OCI-LY3 (cell line): ENCODE measurements around the gene NOP14.

Experiments used
- H2AFZ ChIP-seq: fragments of 200-600, 300-600 bp; shearing (Covaris generic); 2 replicates; pipeline ENCODE4 v1.6.0; 2014; ENCODE audit warnings: antibody characterized with exemption, low read depth, low read length
- H3K27ac ChIP-seq: fragments of 200-600, 300-600 bp; sonication (generic); 2 replicates; pipeline ENCODE4 v1.5.1; 2014; ENCODE audit warnings: mild to moderate bottlenecking, low read length, moderate library complexity, mixed read lengths
- H3K27me3 ChIP-seq: fragments of 200-600, 300-600 bp; sonication (generic); 2 replicates; pipeline ENCODE4 v1.6.1; 2014; ENCODE audit warnings: low read depth, low read length, mixed read lengths
- H3K36me3 ChIP-seq: fragments of 200-600, 300-600 bp; sonication (generic); replicated peaks from 2 replicates; pipeline ENCODE3; 2014; ENCODE audit warnings: low read depth, low read length, mixed read lengths
- H3K4me1 ChIP-seq: fragments of 300-600, 200-600 bp; sonication (generic); 2 replicates; pipeline ENCODE4 v1.6.1; 2014; ENCODE audit warnings: low read length, mixed read lengths
- H3K4me2 ChIP-seq: fragments of 200-600, 300-600 bp; sonication (generic); 2 replicates; pipeline ENCODE4 v1.6.1; 2014; ENCODE audit warnings: low read length, mixed read lengths
- H3K4me3 ChIP-seq: fragments of 300-600, 200-600 bp; sonication (generic); 2 replicates; pipeline ENCODE4 v1.5.1; 2014; ENCODE audit warnings: antibody characterized with exemption, mild to moderate bottlenecking, low read length, moderate library complexity
- H3K79me2 ChIP-seq: fragments of 300-600, 200-600 bp; shearing (Covaris generic); 2 replicates; pipeline ENCODE4 v1.6.1; 2014; ENCODE audit warnings: mild to moderate bottlenecking, low read length, mixed read lengths
- H3K9ac ChIP-seq: fragments of 300-600, 200-600 bp; shearing (Covaris generic); 2 replicates; pipeline ENCODE4 v1.6.0; 2014; ENCODE audit warnings: mild to moderate bottlenecking, low read length, moderate library complexity
- H3K9me3 ChIP-seq: fragments of 200-600, 300-600 bp; shearing (Covaris generic); 2 replicates; pipeline ENCODE4 v1.6.1; 2014; ENCODE audit warnings: low read length, mixed read lengths; ENCODE audit not compliant: insufficient read depth
- H4K20me1 ChIP-seq: fragments of 200-600, 300-600 bp; sonication (generic); 2 replicates; pipeline ENCODE4 v1.6.1; 2016; ENCODE audit warnings: low read length, mixed read lengths; ENCODE audit not compliant: insufficient read depth
- EZH2phosphoT487 ChIP-seq: fragments of 200-600 bp; shearing (Covaris generic); IDR thresholded peaks from 2 replicates; pipeline ENCODE4 v1.6.1; 2018; ENCODE audit warnings: antibody characterized with exemption, mixed run types, low read depth
- TF ChIP-seq, protein P1 (sequence below): fragments of 200-600, 300-600 bp; sonication (generic); IDR thresholded peaks from 2 replicates; pipeline ENCODE4 v1.5.1; 2014; ENCODE audit warnings: antibody characterized with exemption, low read length, low read depth

NOP14 gene

GRCh38 chr4:2928242-2929176, 34.7 kb downstream of the NOP14 start:
- H2AFZ ChIP-seq, result no peak overlapping the region
- H3K4me3 ChIP-seq, result no peak overlapping the region
- no peak overlapping the region for H3K4me2 ChIP-seq
- H3K9ac ChIP-seq, result no peak overlapping the region
- H3K27me3 ChIP-seq, result no peaks in the 10 kb centered on the region
- TF ChIP-seq, protein P1, sequence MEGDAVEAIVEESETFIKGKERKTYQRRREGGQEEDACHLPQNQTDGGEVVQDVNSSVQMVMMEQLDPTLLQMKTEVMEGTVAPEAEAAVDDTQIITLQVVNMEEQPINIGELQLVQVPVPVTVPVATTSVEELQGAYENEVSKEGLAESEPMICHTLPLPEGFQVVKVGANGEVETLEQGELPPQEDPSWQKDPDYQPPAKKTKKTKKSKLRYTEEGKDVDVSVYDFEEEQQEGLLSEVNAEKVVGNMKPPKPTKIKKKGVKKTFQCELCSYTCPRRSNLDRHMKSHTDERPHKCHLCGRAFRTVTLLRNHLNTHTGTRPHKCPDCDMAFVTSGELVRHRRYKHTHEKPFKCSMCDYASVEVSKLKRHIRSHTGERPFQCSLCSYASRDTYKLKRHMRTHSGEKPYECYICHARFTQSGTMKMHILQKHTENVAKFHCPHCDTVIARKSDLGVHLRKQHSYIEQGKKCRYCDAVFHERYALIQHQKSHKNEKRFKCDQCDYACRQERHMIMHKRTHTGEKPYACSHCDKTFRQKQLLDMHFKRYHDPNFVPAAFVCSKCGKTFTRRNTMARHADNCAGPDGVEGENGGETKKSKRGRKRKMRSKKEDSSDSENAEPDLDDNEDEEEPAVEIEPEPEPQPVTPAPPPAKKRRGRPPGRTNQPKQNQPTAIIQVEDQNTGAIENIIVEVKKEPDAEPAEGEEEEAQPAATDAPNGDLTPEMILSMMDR, result no peak
- TF ChIP-seq EZH2phosphoT487, result no peak
- H3K36me3 ChIP-seq, result peaks cover 24% of the 10 kb centered on the region
- no peak overlapping the region for H3K27ac ChIP-seq
- no peaks in the 10 kb centered on the region for H3K79me2 ChIP-seq
- H4K20me1 ChIP-seq, result no peaks in the 10 kb centered on the region
- H3K4me1 ChIP-seq, result peaks cover 25% of the 10 kb centered on the region
- H3K9me3 ChIP-seq, result no peaks in the 10 kb centered on the region

GRCh38 chr4:2927696-2928075, 35.5 kb downstream of the NOP14 start:
- Histone ChIP-seq H3K4me2 (no peak overlapping the region), H3K9me3 (no peaks in the 10 kb centered on the region), H3K9ac (no peak overlapping the region), H3K36me3 (peaks cover 24% of the 10 kb centered on the region), H3K27me3 (no peaks in the 10 kb centered on the region), H3K4me3 (no peak overlapping the region), H3K79me2 (no peaks in the 10 kb centered on the region), H2AFZ (no peak overlapping the region), H3K27ac (no peak overlapping the region), H3K4me1 (peaks cover 17% of the 10 kb centered on the region), H4K20me1 (no peaks in the 10 kb centered on the region)
- TF ChIP-seq, protein P1, result no peak

DNA sequence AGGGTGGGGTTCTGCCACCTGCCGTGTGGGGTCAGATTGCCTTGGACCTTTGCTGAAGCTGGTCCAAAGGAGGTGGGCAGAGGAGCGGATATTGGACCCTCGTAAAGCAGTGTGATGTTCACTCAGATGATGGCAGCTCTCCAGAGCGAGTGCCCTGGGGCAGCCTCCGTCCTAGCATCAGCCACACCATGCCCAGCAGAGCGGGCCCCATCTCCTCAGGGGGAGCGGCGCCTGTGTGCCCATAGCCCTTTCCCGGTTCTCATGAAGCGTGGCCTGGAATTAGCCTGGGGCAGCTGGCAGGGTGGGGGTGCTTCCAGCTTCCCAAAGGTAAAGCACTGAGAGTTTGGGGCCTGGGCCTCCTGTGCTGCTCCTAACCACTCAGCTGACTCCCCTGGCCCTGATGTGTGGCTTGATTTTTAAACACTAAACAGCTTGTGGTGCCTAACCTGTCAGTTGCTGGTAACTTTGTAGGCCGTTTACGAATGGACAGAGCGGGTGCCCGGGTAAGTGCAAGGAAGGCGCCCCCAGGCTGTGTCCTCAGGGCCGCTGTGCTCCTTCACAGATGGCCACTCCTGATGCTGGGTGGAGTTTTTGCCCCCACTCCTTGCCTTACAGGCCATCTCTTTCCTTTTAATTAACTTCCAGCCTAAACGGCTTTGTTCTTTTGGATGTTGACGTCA, 36.0 kb downstream of the NOP14 start:
- no peak overlapping the region for H3K4me2 ChIP-seq
- no peak overlapping the region for H3K9ac ChIP-seq
- peaks cover 24% of the 10 kb centered on the region for H3K36me3 ChIP-seq
- no peak for TF ChIP-seq EZH2phosphoT487
- TF ChIP-seq, protein P1, result no peak
- H3K27ac ChIP-seq, result no peak overlapping the region
- no peaks in the 10 kb centered on the region for H3K9me3 ChIP-seq
- H3K27me3 ChIP-seq, result no peaks in the 10 kb centered on the region
- no peak overlapping the region for H3K4me3 ChIP-seq
- H4K20me1 ChIP-seq, result no peaks in the 10 kb centered on the region
- no peaks in the 10 kb centered on the region for H3K79me2 ChIP-seq
- no peak overlapping the region for H2AFZ ChIP-seq
- H3K4me1 ChIP-seq, result peaks cover 12% of the 10 kb centered on the region
